Measurements from ENCODE around the gene TRMT6.

Gene TRMT6

GRCh38 chr20:5893052-5893451 is 57.3 kb downstream of the TRMT6 start:
- no peak for DNase-seq

- DNase-seq, result peak; percentile 57
These were observed 59.4 kb downstream of the TRMT6 start for GRCh38 chr20:5890773-5891441.

GRCh38 chr20:5888041-5888440 is 62.3 kb downstream of the TRMT6 start:
- DNase-seq, result no peak

- DNase-seq, result no peak
These were observed 62.9 kb downstream of the TRMT6 start for GRCh38 chr20:5887386-5887785.

Measured in NCI-H2171 treated with DMSO at 0.1 percent for 48 hours (cell line).